SK-N-SH (cell line): ENCODE data around the gene MAD2L2.

ENCODE experiments used
- CTCF ChIP-seq: fragments of 200-600 bp; sonication (generic); IDR thresholded peaks from 2 replicates; pipeline ENCODE4 v1.6.1; 2017; ENCODE audit warnings: antibody characterized with exemption, mild to moderate bottlenecking, moderate library complexity
- EP300 ChIP-seq, 2 experiments: IDR thresholded peaks; 2 replicates each; pipeline versions ENCODE4 v1.4.0 to v1.6.1; 2012; ENCODE audit warnings: borderline replicate concordance in 1 of 2, low read depth in 1 of 2, low read length in 1 of 2
- IRF3 ChIP-seq: fragments of 150-350 bp; IDR thresholded peaks from 2 replicates; pipeline ENCODE4 v1.6.1; 2016; ENCODE audit warnings: mild to moderate bottlenecking, low read depth, low read length
- POLR2AphosphoS5 ChIP-seq: IDR thresholded peaks from 2 replicates; pipeline ENCODE4 v1.6.1; 2012; ENCODE audit warnings: low read depth, low read length
- RAD21 ChIP-seq: IDR thresholded peaks from 2 replicates; pipeline ENCODE4 v1.6.1; 2012; ENCODE audit warnings: mild to moderate bottlenecking, low read length
- SIN3A ChIP-seq: IDR thresholded peaks from 2 replicates; pipeline ENCODE4 v1.6.1; 2012; ENCODE audit warnings: low read depth, mild to moderate bottlenecking, low read length, moderate library complexity, borderline replicate concordance
- TF ChIP-seq, protein P1 (sequence below): IDR thresholded peaks from 2 replicates; pipeline ENCODE4 v1.4.0; 2012; ENCODE audit warnings: low read depth, borderline replicate concordance

DNA sequence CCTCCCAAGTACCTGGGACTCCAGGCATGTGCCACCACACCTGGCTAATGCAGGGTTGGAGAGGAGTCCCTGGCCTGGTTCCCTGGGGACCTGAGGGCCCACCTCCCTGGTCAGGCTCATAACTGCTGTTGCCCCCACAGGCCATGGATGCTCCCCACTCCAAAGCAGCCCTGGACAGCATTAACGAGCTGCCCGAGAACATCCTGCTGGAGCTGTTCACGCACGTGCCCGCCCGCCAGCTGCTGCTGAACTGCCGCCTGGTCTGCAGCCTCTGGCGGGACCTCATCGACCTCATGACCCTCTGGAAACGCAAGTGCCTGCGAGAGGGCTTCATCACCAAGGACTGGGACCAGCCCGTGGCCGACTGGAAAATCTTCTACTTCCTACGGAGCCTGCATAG, 12.4 kb downstream of the MAD2L2 start:
- TF ChIP-seq CTCF: no peak
- TF ChIP-seq EP300 (IDR thresholded peaks at IDR 0.05; ENCODE audit: borderline replicate concordance in 1 of 2, low read depth in 1 of 2, low read length in 1 of 2): no peak
- no peak for TF ChIP-seq SIN3A
- TF ChIP-seq POLR2AphosphoS5: no peak
- TF ChIP-seq, protein P1, sequence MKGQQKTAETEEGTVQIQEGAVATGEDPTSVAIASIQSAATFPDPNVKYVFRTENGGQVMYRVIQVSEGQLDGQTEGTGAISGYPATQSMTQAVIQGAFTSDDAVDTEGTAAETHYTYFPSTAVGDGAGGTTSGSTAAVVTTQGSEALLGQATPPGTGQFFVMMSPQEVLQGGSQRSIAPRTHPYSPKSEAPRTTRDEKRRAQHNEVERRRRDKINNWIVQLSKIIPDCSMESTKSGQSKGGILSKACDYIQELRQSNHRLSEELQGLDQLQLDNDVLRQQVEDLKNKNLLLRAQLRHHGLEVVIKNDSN: no peak
- no peak for TF ChIP-seq IRF3
- TF ChIP-seq RAD21: no peak
